Parathyroid adenoma (tissue), 2 donors: Measurements from ENCODE around the gene TMEM97.

Experiments
- H2AFZ ChIP-seq: fragments of 300-600 bp; sonication (generic); one replicate; pipeline ENCODE4 v1.7.0; 2017; ENCODE audit warnings: antibody characterized with exemption, mild to moderate bottlenecking
- H3K27ac ChIP-seq: fragments of 300-600 bp; sonication (generic); one replicate; pipeline ENCODE4 v1.7.0; 2017
- H3K27me3 ChIP-seq: fragments of 300-600 bp; sonication (generic); one replicate; pipeline ENCODE4 v1.7.0; 2017; ENCODE audit warnings: low read length; ENCODE audit not compliant: control insufficient read depth, insufficient read depth
- H3K36me3 ChIP-seq: fragments of 300-600 bp; sonication (generic); one replicate; pipeline ENCODE4 v1.7.0; 2017; ENCODE audit warnings: low read length; ENCODE audit not compliant: control insufficient read depth, insufficient read depth
- H3K4me1 ChIP-seq: fragments of 300-600 bp; sonication (generic); one replicate; pipeline ENCODE4 v1.7.0; 2017; ENCODE audit warnings: control low read depth
- H3K4me2 ChIP-seq: fragments of 300-600 bp; sonication (generic); one replicate; pipeline ENCODE4 v1.7.0; 2017; ENCODE audit warnings: low read length
- H3K4me3 ChIP-seq: fragments of 300-600 bp; sonication (generic); one replicate; pipeline ENCODE4 v1.7.0; 2017; ENCODE audit warnings: low read depth, low read length
- H3K79me2 ChIP-seq: fragments of 300-600 bp; sonication (generic); one replicate; pipeline ENCODE4 v1.7.0; 2017; ENCODE audit warnings: control low read depth
- H3K9ac ChIP-seq: fragments of 300-600 bp; sonication (generic); one replicate; pipeline ENCODE4 v1.7.0; 2017; ENCODE audit warnings: mild to moderate bottlenecking
- H3K9me3 ChIP-seq: fragments of 300-600 bp; sonication (generic); one replicate; pipeline ENCODE4 v1.7.0; 2017; ENCODE audit warnings: low read length; ENCODE audit not compliant: control insufficient read depth
- CTCF ChIP-seq: fragments of 300-600 bp; sonication (generic); IDR thresholded peaks from one replicate; pipeline ENCODE4 v1.7.0; 2017; ENCODE audit warnings: antibody characterized with exemption, mild to moderate bottlenecking
- donor health status: primary hyperparathyroidism.

The TMEM97 gene

GRCh38 chr17:28368306-28368831 lies 49.4 kb downstream of the TMEM97 start:
- Histone ChIP-seq H3K27me3 (no peaks in the 10 kb centered on the region), H3K9ac (no peak overlapping the region), H3K27ac (no peak overlapping the region), H3K4me3 (no peak overlapping the region), H3K36me3 (no peaks in the 10 kb centered on the region), H3K4me1 (peaks cover 7% of the 10 kb centered on the region), H3K4me2 (no peak overlapping the region), H3K9me3 (no peaks in the 10 kb centered on the region), H2AFZ (no peak overlapping the region), H3K79me2 (peaks cover 5% of the 10 kb centered on the region)
- no peak for TF ChIP-seq CTCF

- Histone ChIP-seq H3K9ac (no peak overlapping the region), H3K4me3 (no peak overlapping the region), H3K9me3 (no peaks in the 10 kb centered on the region), H2AFZ (no peak overlapping the region), H3K36me3 (no peaks in the 10 kb centered on the region), H3K4me1 (peaks cover 9% of the 10 kb centered on the region), H3K27me3 (no peaks in the 10 kb centered on the region), H3K79me2 (peaks cover 5% of the 10 kb centered on the region), H3K4me2 (no peak overlapping the region), H3K27ac (no peak overlapping the region)
- no peak for TF ChIP-seq CTCF
These were observed 50.1 kb downstream of the TMEM97 start for GRCh38 chr17:28368915-28369683.

GRCh38 chr17:28369684-28370034 lies 50.7 kb downstream of the TMEM97 start:
- no peak overlapping the region for H3K27ac ChIP-seq
- peaks cover 10% of the 10 kb centered on the region for H3K79me2 ChIP-seq
- no peak overlapping the region for H3K9ac ChIP-seq
- H3K4me3 ChIP-seq, result no peak overlapping the region
- H3K27me3 ChIP-seq, result no peaks in the 10 kb centered on the region
- H3K4me2 ChIP-seq, result no peak overlapping the region
- H2AFZ ChIP-seq, result no peak overlapping the region
- no peak for TF ChIP-seq CTCF
- no peaks in the 10 kb centered on the region for H3K9me3 ChIP-seq
- peaks cover 9% of the 10 kb centered on the region for H3K4me1 ChIP-seq
- H3K36me3 ChIP-seq, result no peaks in the 10 kb centered on the region

GRCh38 chr17:28370035-28370743 lies 51.2 kb downstream of the TMEM97 start, which contains the start of gene VTN:
TSS of gene VTN (minus strand) at chr17:28370307. CDS start at chr17:28370203, 104 bp downstream.
- Histone ChIP-seq H3K9me3 (no peaks in the 10 kb centered on the region), H3K79me2 (peaks cover 10% of the 10 kb centered on the region), H3K36me3 (no peaks in the 10 kb centered on the region), H3K27ac (peak within 1 kb of the TSS; percentile 66), H3K9ac (no peak within 1 kb of the TSS), H3K27me3 (no peaks in the 10 kb centered on the region), H3K4me3 (no peak within 1 kb of the TSS), H3K4me1 (peaks cover 9% of the 10 kb centered on the region), H3K4me2 (peak within 1 kb of the TSS; percentile 69), H2AFZ (peak within 1 kb of the TSS; percentile 79)
- TF ChIP-seq CTCF, result no peak
